ENCODE results near the gene ZNF778. TPM values are rescaled to one million over a fixed set of nuclear protein-coding genes. Genes with fewer than 3 reads are reported as not detected.

Gene ZNF778
- total and polyA plus RNA-seq, 2 of the 13 experiments (the other 11 are each of a cell fraction or from before 2014, with no cell fraction given), result 3.8 to 7.2 TPM

GRCh38 chr16:89246903-89247733 is 29.6 kb downstream of the ZNF778 start (continued):
- TF ChIP-seq ZNF878 (CRISPR knock-in tag; IDR thresholded peaks at IDR 0.05) (no peak), ZKSCAN5 (CRISPR knock-in tag; IDR thresholded peaks at IDR 0.05) (no peak), TRAFD1 (CRISPR knock-in tag; IDR thresholded peaks at IDR 0.05; ENCODE audit: borderline replicate concordance) (no peak), HNRNPL (IDR thresholded peaks at IDR 0.05; ENCODE audit: low read depth, low read length) (no peak; the same call in 1 of the 2 replicates), HMGA1 (CRISPR knock-in tag; conservative IDR thresholded peaks at IDR 0.05) (no peak), ZNF260 (CRISPR knock-in tag; IDR thresholded peaks at IDR 0.05; ENCODE audit: borderline replicate concordance, low read depth) (no peak), ATF4 (CRISPR knock-in tag; IDR thresholded peaks at IDR 0.05) (no peak; a peak in 2 of 4 replicates), ZNF761 (CRISPR knock-in tag; conservative IDR thresholded peaks at IDR 0.05) (peak; percentile 69; the same call in 1 of the 2 replicates), HES4 (CRISPR knock-in tag; IDR thresholded peaks at IDR 0.05; ENCODE audit: borderline replicate concordance) (0 out of 2 replicates have a peak, but pooled peaks have one; percentile 43), ZNF574 (CRISPR knock-in tag; IDR thresholded peaks at IDR 0.05) (peak; percentile 53; the same call in 1 of the 2 replicates), ETV5 (CRISPR knock-in tag; IDR thresholded peaks at IDR 0.05; ENCODE audit: borderline replicate concordance) (peak; percentile 26; the same call in 1 of the 2 replicates), REXO4 (CRISPR knock-in tag; IDR thresholded peaks at IDR 0.05; ENCODE audit: borderline replicate concordance) (no peak), AGO2 (optimal IDR thresholded peaks at IDR 0.05; ENCODE audit: low read depth, low read length) (peak; percentile 93), TARDBP (CRISPR knock-in tag; IDR thresholded peaks at IDR 0.05) (peak; percentile 21; the same call in 1 of the 2 replicates), SOX5 (CRISPR knock-in tag; IDR thresholded peaks at IDR 0.05; ENCODE audit: borderline replicate concordance) (no peak), ZNF331 (CRISPR knock-in tag; IDR thresholded peaks at IDR 0.05) (peak; percentile 82), GPN1 (CRISPR knock-in tag; IDR thresholded peaks at IDR 0.05; ENCODE audit: borderline replicate concordance) (no peak; the same call in 1 of the 2 replicates), HNF4A (CRISPR knock-in tag; IDR thresholded peaks at IDR 0.05) (no peak; the same call in 1 of the 2 replicates), THRA (CRISPR knock-in tag; IDR thresholded peaks at IDR 0.05; ENCODE audit: borderline replicate concordance) (peak; percentile 39; the same call in 1 of the 2 replicates), REL (CRISPR knock-in tag; conservative IDR thresholded peaks at IDR 0.05) (0 out of 2 replicates have a peak, but pooled peaks have one; percentile 69), CHCHD3 (CRISPR knock-in tag; IDR thresholded peaks at IDR 0.05) (peak; percentile 71; the same call in 1 of the 2 replicates), LCORL (IDR thresholded peaks at IDR 0.05) (no peak), LCORL (CRISPR knock-in tag; IDR thresholded peaks at IDR 0.05) (no peak; the same call in 1 of the 2 replicates)

Measured in HepG2 (cell line).